NCI-H1105 treated with DMSO at 0.1 percent for 48 hours (cell line): ENCODE data around the gene PREX1.
"Not testable (repeated sequence)": the region's sequence is repeated elsewhere in the genome, so short reads cannot be mapped to it uniquely, and the experiment has no call there.

Experiments used
- DNase-seq: peaks from one replicate; lab custom pipeline; 2025; lab: John Stamatoyannopoulos, UW

Gene PREX1

DNA sequence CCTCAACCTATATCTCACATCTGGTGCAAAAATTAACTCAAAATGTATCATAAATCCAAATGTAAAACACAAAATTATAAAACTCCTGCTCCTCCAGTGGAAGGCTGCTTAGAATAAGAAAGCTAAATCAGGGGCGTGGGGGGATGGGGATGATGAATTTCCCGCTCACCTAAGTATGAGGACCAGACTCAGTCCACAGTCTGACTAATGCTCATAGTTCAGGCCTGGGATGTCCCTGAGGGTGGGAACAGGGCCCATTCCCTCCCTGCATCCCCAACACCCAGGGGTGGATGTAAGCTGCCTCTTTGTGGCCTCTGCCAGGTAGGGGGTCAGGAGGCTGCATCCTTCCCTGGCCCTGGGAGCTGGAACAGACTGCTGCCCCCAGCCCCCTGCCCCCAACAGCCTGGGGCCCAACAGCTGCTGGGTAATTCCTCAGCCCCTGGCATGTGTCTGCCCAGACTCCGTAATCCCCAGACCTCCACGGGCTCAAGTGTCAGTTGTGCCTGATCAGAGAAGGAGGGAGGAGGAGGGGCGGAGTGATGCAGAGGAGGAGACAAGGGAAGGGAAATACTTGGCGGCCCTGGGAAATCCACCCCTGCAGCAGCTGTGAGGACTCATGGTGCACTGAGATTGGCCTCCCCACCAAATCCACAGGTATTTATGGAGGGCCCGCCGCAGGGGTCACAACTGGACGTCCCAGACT, 224.5 kb downstream of the PREX1 start:
- DNase-seq: no peak

DNA sequence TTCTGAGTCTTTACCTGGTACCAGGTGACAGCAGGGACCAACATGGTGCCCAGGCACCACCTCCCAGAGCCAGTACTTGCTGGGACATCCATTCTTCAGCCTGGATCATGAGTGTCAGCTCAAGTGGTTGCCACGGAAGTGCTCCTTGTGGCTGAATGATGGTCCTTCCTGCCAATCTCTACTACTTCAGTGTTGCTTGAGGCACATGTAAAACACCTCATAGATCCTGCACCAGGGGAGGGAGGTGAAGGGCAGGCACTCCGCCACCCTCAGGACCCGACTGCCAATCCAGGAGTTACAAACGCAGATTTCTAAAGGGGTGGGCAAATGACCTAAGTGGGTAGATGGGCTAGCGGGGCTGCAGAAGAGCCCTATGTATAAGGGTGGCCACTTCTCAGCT, 226.0 kb downstream of the PREX1 start:
- DNase-seq: no peak

DNA sequence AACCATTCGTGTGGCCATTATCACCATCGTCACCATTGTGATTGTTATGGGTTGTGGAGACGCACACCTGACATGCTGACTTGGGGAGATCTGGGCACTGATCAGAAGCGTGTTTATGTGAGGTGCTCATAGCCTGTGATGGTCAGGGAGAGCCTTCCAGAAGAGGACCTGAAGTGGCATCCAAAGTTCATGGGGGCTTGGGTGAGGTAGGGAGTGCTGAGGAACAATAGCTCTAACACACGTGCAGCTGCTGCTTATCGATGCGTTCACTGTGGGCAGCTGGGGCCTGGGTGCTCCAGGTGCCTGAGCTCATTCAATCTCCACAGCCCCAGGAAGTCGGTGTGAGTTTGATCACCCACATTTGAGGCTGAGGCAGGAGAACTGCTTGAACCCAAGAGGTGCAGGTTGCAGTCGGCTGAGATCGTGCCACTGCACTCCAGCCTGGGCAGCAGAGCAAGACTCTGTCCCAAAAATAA, 227.3 kb downstream of the PREX1 start:
- DNase-seq: no peak

DNA sequence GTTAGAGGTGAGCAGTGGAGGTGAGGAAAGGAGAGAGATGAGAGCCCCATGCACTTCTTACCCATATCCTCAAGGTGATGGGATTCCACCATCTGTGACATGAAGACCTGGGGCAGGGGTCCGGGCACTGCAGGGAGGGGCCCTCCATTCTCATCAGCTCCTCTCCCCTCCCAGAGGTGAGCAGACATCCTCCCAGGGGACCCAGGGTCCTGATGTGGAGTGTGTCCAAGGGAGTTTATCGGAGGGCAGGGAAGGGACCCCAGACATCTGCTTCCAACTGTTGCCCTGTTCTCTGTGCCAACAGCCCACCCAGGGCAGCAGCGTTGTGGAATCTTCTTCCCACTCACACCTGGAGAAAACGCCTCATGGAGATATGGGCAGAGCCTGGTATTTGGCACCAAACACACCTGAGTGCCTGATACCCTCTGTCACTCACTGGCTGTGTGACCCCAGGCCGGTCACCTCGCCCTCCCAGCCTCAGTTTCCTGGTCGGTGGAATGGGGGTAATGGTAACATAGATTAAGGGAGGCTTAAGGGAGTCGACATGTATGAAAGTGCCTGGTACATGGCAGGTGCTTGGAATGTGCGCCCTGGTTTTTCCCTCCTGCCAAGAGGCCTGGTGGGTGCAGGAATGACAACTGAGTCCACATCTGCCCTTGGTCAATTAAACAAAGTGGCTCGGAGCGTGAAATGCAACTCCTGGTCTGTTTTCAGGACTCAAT, 227.9 kb downstream of the PREX1 start:
- DNase-seq: no peak

DNA sequence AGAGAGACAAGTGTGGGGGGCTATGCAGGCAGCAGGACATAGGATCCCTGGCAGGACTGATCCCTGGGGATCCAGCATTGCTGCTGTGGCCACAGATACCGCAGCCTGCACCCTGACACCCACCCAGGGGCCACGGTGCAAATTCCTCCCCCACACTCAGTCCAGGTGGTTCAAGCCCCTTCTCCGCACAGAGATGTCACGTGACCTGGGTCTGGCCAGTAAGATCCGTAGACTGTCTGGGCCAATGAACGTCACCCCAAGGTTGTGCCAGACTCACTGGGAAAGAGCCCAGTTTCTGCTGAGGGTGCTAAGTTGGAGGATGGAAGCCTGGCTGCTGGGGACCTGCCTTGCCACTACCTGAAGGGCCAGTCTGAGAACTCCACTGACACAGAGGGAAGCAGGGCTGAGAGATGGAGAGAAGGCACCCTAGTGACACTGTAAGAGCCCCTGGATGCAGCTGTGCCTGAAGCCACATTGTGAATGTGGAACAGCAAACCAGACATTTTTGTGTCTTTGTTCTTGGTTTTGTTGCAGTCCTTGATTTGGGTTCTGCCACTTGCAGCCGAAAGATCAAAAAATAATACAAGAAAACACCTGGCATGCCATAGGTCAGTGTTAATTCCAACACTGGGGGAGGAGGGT, 228.6 kb downstream of the PREX1 start:
- DNase-seq: no peak

DNA sequence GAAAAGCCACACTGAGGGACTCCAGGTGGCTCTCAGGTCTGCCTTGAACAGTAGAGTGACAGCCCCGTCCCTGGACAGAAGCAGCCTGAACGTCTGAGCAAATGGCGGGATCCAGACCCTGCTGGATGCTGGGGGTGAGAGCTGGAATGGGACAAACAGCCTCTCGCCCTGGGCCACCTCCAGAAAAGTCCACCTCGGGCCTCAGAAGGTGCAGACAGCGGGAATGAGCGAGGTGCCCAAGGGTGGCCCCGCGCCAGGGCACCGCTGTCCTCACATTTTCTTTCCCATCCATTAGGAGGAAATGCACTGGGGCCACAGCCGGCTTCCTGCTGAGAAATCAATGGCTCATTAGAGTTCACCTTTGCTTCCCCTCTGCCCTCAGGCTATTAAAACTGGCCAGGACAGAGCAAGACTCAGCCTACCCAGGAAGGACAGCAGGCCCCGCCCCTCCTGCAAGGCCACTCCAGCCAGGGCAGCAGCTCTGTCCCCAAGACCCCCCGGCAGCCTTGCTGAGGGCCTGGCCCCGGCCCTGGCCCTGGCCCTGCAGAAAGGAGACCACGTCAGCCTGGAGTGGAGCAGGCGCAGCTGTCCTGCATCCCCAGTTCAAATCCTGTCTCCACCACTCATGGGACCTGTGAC, 229.4 kb downstream of the PREX1 start:
- not testable (repeated sequence) for DNase-seq

DNA sequence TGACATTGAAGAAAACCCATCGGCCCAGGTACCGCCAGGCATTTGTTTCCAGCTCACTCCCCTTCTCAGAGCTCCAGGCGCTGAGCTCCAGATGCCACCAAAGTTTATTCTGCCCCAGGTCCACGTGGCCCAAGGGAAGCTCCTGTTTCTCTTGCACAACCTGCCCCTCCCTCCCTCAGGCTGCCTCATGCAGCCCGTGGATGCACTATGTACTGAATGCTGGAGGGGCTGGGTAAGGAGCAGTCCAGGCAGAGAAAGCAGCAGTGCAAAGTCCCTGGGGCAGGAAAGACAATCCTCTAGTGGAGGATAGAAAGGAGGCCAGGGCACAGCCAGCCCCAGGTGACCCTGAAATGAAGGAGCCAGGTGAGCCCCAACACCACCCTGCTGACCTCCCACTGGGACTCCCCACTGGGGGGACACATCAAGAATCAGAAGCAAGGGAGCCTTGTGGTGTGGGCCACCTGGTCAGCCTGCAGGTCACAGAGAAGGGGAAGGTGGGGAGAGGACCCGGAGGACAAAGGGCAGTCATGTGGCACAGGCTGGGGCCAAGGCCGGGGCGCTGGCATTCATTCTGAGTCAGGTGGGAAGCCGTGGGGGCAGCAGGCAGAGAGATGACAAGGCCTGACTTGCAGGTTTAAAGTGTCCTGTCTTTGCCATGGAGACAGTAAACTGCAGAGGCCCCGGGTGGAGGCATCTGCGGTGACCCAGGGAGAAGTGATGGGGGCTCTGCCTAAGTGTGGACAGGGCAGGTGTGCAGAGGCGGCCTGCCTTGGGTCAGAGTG, 230.1 kb downstream of the PREX1 start:
- no peak for DNase-seq

DNA sequence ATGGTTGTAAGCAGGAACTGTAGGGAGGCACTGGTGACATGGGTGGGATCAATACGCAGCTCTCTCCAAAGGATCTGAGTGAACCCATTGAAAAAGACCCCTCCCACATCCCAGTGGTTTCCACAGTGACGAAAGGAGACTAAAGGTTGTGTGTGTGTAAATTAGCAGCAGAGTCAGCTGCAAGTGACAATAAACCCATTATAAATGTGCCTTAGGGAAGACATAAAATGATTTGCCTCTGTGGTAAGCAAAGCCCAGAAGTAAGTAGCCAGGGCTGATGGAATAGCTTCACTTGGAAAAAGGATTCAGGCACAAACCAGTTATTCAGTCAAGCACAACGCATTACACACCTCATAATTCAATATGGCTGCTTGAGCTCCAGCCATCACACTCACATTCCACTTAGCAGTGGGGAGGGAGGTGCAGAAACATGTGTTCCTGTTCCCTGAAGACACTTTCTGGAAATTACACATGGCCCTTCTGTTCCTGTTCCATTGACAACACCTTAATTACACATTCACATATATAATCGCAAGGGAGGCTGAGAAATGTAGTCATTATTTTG, 231.4 kb downstream of the PREX1 start:
- no peak for DNase-seq

DNA sequence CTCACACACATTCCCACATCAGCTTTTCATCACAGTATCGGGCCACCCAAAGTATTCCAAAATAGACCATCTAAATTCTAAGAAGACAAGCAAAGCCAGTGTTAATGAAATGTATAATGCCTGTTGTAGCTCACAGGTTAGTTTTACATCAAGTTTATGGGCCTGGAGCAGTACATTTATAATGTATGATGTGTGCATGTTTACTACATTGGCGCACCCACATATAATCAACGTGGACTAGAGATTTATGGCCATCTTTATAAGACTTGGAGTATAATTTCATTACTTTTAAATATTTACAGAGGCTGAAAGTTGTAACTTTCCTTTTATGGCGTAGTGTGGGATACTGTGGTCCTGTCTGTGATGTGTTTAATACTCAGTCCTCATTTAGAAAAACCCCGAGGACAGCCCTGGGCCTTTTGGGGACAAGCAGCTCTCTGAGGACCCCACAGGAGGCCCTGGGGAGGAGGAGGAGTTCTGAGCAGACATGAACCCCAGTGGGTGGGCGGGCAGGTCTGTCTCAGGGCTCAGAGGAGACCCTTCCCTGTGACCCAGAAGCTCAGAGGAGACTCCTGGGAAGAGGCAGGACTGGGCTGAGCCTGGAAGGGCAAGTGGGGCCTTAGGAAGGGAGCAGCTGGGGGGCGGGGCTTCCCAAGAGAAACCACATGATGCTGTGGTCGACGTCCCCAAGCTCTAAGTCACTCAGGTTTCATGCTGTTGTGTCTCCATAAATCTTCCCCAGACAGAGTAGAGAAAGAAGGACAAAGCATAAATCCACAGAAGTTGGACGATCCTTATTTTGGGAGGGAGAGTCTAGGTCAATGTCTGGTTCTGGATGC, 232.1 kb downstream of the PREX1 start:
- no peak for DNase-seq

DNA sequence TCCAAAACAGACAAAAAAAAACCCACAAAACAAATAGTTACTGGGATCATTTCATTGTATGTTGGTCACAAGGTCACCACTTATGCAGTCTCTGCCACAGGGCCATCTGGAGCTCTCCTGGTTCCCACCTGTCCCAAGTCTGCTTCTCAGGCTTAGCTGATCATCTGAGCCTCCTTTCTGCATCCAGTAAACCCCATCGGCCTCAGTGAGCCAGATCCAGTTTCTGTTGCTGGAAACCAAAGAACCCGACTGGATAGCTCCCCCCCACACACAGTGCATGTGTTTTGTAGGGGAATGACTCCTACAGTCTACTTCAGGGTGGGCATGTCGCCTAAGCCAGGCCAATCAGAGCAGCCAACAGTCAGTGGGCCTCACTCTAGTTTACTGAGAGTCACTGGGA, 233.3 kb downstream of the PREX1 start:
- DNase-seq: no peak

DNA sequence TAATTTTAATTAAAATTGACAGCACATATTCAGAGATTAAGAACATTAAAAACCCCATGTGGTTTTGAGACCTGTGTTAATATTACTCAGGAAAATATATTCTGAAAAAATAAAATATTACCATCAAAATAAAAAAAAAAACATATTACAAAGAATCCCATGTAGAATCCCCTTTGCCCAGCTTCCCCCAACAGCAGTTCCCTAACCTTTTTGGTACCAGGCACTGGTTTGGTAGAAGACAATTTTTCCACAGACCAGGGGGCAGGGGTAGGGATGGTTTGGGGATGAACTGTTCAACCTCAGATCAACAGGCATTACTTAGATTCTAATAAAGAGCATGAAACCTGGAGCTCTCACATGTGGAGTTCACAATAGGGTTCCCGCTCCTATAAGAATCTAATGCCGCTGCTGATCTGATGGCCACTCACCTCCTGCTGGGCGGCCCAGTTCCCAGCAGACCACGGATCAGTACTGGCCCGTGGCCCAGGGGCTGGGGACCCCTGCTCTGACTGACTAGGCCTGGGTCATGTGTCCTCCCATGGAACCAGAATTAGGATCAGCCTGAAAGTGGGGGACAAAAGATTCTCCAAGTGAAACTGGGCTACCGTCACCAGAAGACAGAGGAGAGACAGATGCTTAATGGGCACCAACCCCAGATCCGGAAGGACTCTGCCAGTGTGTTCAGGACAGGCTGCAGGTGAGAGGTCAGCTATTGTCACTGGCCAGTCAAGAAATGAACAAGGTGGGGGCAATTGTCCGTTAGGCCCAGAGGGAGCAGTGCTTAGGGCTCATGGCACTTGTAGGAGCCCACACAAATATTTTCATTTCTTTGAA, 235.5 kb downstream of the PREX1 start:
- no peak for DNase-seq

DNA sequence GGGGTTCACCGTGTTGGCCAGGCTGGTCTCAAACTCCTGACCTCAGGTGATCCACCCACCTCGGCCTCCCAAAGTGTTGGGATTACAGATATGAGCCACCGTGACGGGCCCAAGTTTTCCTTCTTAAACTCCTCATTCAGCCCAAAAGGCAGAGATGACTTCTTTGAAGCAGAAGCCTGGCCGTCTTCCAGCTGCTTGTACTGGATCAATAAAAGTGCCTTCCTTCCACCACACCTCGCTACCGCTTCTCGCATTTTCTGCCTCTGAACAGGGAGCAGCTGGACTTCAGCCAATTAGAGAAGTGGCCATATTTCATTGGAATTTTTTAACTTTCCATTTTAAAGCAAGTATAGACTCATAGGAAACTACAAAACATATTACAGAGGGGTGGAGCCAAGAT, 241.1 kb downstream of the PREX1 start:
- DNase-seq: peak; percentile 8

DNA sequence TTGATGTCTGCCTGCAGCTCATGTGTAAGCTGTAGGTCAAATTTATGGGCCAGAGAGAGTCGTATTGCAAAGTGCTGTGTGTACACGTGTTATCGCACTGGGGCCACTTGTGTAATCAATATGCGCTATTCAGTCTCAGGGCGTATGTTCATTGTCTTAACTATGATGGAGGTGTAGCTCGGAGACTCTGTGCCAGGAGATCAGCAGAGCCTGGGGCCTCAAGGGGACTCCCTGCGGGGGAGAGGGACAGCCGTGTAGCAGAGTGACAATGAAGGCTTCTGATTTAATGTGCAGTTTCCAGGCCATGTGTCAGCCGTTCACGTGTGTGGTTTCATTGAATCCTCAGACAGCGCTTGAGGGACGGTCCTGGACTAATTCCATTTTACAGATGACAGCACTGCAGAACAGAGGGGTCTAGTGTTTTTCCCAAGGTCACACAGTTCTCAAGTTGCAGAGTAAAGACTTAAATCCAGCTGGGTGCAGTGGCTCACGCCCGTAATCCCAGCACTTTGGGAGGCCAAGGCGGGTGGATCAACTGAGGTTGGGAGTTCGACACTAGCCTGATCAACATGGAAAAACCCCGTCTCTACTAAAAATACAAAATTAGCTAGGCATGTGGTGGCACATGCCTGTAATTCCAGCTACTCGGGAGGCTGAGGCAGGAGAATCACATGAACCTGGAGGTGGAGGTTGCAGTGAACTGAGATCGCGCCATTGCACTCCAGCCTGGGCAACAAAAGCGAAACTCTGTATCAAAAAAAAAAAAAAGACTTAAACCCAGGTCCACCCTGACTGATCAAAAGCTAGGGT, 242.5 kb downstream of the PREX1 start:
- DNase-seq: no peak

DNA sequence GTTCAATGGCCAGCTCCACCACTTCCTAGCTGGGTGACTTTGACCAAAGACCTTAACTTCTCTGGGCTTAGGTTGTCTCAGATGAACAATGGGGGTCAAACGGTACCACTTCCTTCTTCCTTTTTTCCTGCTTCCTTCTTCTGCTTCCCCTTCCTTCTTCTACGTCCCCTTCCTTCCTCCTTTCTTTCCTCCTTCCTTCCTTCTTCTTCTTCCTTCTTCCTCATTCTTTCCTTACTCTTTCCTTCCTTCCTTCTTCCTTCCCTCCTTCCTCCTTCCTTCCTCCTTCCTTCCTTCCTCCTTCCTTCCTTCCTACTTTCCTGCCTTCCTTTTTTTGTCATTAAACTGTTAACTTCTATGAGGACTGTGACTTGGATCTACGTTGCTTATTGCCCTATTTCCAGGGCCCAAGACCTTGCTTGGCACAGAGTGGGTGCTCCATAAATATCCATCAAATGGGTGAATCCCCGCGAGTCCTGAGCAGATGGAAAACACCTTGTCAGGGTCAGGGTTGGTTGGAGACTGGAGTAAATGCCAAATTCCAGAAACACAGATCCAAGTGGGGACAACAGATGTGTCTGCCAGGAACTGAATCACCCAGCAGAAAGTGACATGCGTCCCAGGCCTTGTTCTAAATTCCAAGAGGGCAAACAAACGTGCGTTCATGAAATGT, 243.3 kb downstream of the PREX1 start:
- no peak for DNase-seq

DNA sequence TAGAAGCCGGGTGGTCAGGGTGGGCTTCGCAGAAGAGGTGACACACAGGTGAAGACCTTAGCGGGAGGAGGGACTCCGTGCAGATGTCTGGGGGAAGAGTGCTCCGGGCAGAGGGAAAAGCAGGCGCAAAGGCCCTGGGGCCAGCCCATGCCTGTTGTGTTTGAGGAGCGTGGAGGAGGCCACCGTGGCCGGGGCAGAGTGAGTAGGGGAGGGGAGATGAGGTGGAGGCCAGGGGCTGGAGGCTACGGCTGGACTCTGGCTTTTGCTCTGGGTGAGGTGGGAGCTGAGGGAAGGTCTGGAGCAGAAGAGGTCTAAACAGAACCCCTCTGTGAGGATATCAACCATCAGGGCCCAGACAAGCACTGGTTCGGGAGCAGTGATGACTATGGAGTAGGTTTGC, 244.0 kb downstream of the PREX1 start:
- DNase-seq: no peak

DNA sequence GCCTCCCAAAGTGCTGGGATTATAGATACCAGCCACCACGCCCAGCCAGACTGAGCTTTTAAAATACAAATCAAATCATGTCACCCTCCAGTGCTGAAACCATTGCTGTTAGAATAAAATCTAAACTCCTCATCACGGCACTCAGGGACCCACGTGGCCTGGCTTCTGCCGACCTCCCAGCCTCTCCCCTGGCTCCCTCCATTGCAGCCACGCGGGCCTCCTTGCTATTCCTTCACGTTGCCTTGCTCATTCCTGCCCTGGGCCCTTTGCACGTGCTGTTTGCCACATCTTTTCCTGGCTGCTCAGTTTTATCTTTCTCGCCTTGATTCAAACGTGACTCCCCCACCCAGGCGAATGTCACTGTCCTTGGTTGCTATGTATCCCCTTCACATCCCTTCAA, 244.6 kb downstream of the PREX1 start:
- no peak for DNase-seq

DNA sequence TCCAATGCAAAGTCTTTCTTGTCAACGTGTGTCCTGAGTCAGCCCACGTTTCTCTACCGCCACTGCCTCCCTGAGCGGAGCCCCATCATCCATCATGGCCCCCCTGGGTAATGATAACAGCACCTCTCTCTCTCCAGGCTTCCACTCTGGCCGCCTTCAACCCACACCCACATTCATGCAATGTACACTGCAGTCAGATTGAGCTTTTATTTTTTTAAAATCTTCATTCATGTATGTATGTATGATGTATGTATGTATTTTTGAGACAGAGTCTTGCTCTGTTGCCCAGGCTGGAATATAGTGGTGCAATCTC, 245.2 kb downstream of the PREX1 start:
- no peak for DNase-seq

DNA sequence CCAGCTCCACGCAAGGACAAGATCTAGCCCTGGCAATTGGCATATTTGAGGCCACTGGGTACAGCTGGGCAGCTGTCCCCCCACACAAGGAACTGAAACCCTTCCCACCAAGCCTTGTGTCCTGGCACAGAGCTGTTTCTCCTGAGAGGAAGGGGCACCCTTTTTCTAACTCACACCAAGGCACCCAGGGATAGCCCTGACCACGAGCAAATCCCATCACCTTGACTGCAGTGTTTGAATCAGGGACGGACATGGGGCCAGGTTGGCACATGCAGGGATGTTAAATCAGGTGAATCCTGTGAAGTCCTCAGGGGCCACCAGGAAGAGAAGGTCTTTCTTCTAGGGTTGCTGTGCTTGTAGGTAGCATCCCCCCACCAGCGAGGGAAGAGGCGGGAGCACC, 246.6 kb downstream of the PREX1 start:
- no peak for DNase-seq
